Measurements from ENCODE around the gene PHYKPL. TPM values are rescaled to one million over a fixed set of nuclear protein-coding genes. Genes with fewer than 3 reads are reported as not detected.

The PHYKPL gene
- total RNA-seq, 1 donor from 2014 or later: 89.7 TPM

DNA sequence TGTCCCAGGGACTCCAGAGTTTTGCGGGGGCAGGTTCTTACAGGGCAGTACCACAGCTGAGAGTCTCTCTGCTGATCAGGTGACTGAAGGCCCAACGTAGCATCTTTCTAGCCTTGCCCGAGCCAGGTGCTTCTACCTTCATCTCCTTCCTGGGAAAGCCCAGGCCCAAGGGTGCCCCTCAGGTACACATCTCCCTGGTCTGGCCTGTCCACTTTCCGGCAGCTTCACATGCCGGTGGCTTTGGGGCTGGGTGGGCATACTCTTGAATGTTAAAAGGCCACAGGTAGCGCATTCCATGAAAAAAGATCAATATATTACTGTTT lies 5.7 kb upstream of the PHYKPL start:
- H3K27me3 Mint-ChIP-seq (ENCODE audit: unreplicated experiment): peaks cover 6% of the 10 kb centered on the region
- TF ChIP-seq, protein P1, sequence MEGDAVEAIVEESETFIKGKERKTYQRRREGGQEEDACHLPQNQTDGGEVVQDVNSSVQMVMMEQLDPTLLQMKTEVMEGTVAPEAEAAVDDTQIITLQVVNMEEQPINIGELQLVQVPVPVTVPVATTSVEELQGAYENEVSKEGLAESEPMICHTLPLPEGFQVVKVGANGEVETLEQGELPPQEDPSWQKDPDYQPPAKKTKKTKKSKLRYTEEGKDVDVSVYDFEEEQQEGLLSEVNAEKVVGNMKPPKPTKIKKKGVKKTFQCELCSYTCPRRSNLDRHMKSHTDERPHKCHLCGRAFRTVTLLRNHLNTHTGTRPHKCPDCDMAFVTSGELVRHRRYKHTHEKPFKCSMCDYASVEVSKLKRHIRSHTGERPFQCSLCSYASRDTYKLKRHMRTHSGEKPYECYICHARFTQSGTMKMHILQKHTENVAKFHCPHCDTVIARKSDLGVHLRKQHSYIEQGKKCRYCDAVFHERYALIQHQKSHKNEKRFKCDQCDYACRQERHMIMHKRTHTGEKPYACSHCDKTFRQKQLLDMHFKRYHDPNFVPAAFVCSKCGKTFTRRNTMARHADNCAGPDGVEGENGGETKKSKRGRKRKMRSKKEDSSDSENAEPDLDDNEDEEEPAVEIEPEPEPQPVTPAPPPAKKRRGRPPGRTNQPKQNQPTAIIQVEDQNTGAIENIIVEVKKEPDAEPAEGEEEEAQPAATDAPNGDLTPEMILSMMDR (IDR thresholded peaks at IDR 0.05; ENCODE audit: partially characterized antibody, unreplicated experiment): no peak
- H3K9me3 Mint-ChIP-seq (ENCODE audit: unreplicated experiment): peaks cover 4% of the 10 kb centered on the region
- DNase-seq: no peak
- no peak overlapping the region for H3K4me3 Mint-ChIP-seq (ENCODE audit: unreplicated experiment)
- no peaks in the 10 kb centered on the region for H3K36me3 Mint-ChIP-seq (ENCODE audit: unreplicated experiment)
- peaks cover 1% of the 10 kb centered on the region for H3K4me1 Mint-ChIP-seq (ENCODE audit: low read depth, unreplicated experiment)
- H3K27ac Mint-ChIP-seq (ENCODE audit: unreplicated experiment): no peak overlapping the region

DNA sequence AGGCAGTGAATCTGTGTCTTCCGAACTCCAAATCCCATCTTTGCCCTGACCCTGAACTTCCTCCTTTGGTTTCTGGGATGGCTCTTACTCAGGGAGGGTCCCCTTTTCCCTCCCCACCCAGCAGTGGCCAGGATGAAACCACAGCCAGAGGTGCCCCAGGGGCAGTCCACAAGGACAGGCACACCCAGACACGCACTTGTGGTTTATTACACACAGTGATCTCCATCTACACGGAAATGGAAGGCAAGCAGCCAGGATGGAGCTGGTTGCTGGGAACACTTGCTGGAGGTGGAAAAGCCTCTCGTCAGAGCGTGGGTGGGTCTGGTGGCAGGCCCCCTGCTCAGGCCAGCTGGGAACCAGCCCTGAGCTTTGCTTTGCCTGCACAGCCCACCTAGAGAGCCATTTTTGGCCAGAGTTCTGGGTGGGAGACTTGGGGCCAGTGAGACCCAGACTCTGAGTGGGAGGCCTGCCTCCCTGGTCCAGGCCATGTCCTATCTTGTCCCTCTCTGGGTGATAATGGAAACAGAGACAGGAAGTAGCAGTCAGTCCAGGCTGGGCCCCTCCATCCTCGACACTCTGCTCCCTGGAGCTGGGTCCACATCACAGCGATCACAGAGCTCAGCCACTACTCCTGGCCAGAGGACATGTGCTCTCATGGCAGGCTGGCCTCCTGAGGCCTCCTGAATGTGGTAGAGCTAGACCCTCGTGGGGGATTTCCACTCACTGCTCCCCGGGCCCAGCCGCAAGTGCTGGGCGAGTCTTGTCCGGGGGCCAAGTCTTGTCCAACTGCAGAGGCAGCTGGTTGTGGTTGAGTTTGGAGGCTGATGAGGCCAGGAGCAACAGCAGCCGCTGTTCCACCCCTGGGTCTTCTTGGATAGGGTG lies 5.1 kb upstream of the PHYKPL start:
- no peak overlapping the region for H3K27ac Mint-ChIP-seq (ENCODE audit: unreplicated experiment)
- H3K27me3 Mint-ChIP-seq (ENCODE audit: unreplicated experiment): peaks cover 6% of the 10 kb centered on the region
- no peaks in the 10 kb centered on the region for H3K36me3 Mint-ChIP-seq (ENCODE audit: unreplicated experiment)
- peaks cover 4% of the 10 kb centered on the region for H3K9me3 Mint-ChIP-seq (ENCODE audit: unreplicated experiment)
- peaks cover 1% of the 10 kb centered on the region for H3K4me1 Mint-ChIP-seq (ENCODE audit: low read depth, unreplicated experiment)
- no peak overlapping the region for H3K4me3 Mint-ChIP-seq (ENCODE audit: unreplicated experiment)
- DNase-seq: no peak
- TF ChIP-seq, protein P1 (IDR thresholded peaks at IDR 0.05; ENCODE audit: partially characterized antibody, unreplicated experiment): no peak

DNA sequence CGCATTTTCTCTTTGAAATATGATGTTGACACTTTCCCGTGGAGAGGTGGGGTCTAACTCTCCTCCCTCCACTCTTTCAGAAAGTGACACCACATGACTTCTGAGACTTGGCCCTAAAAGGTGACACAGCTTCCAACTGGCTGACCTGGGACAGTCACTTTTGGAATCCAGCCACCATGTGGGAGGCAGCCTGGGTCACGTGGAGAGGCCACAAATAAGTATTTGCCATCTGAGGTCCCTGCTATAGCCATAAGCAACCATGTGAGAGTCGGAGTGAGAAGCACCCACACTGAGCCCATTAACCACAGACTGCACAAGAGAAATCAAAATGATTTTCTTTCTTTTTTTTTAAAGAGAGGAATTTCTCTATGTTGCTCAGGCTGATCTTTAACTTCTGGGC lies 4.1 kb upstream of the PHYKPL start:
- DNase-seq: no peak
- Mint-ChIP-seq H3K27me3 (ENCODE audit: unreplicated experiment) (peaks cover 2% of the 10 kb centered on the region), H3K4me3 (ENCODE audit: unreplicated experiment) (no peak overlapping the region), H3K4me1 (ENCODE audit: low read depth, unreplicated experiment) (peaks cover 1% of the 10 kb centered on the region), H3K36me3 (ENCODE audit: unreplicated experiment) (no peaks in the 10 kb centered on the region), H3K9me3 (ENCODE audit: unreplicated experiment) (peaks cover 4% of the 10 kb centered on the region), H3K27ac (ENCODE audit: unreplicated experiment) (no peak overlapping the region)
- TF ChIP-seq, protein P1 (IDR thresholded peaks at IDR 0.05; ENCODE audit: partially characterized antibody, unreplicated experiment): no peak

DNA sequence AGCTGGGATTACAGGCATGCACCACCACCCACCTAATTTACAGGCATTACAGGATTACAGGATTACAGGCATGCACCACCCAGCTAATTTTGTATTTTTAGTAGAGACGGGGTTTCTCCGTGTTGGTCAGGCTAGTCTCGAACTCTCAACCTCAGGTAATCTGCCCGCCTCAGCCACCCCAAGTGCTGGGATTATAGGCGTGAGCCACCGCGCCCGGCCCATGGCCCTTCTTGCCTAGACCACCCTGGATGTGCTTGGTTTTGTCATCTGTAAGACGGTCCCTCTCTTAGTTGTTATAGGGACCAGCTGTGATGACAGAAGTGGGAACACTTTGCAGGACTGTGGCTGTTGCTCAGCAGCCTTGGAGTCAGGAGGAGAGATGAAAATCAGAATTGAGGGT lies 3.5 kb upstream of the PHYKPL start:
- H3K4me1 Mint-ChIP-seq (ENCODE audit: low read depth, unreplicated experiment): peaks cover 7% of the 10 kb centered on the region
- H3K27me3 Mint-ChIP-seq (ENCODE audit: unreplicated experiment): peaks cover 4% of the 10 kb centered on the region
- peaks cover 6% of the 10 kb centered on the region for H3K9me3 Mint-ChIP-seq (ENCODE audit: unreplicated experiment)
- H3K36me3 Mint-ChIP-seq (ENCODE audit: unreplicated experiment): no peaks in the 10 kb centered on the region
- no peak overlapping the region for H3K4me3 Mint-ChIP-seq (ENCODE audit: unreplicated experiment)
- H3K27ac Mint-ChIP-seq (ENCODE audit: unreplicated experiment): no peak overlapping the region
- DNase-seq: no peak
- TF ChIP-seq, protein P1 (IDR thresholded peaks at IDR 0.05; ENCODE audit: partially characterized antibody, unreplicated experiment): no peak

DNA sequence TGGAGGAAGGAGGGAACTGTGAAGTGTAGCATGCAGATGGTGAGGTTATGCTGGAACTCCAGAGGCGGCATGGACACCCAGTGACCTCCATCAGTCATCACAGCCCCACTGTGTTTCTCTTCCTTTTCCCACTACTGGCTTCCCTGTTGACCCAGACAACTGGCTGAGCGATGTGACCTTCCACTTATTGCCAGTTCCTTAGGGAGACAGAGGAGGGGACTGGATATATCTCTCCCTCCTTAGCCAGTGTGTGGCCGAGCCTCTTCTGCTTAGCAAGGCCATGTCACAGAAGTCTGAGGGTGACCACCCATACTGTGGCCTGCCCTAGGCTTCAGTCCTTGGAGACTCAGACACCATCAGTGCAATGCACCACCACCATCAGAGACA lies 3.0 kb upstream of the PHYKPL start:
- no peak for DNase-seq
- Mint-ChIP-seq H3K36me3 (ENCODE audit: unreplicated experiment) (no peaks in the 10 kb centered on the region), H3K9me3 (ENCODE audit: unreplicated experiment) (peaks cover 6% of the 10 kb centered on the region), H3K27me3 (ENCODE audit: unreplicated experiment) (peaks cover 7% of the 10 kb centered on the region), H3K4me3 (ENCODE audit: unreplicated experiment) (no peak overlapping the region), H3K27ac (ENCODE audit: unreplicated experiment) (no peak overlapping the region), H3K4me1 (ENCODE audit: low read depth, unreplicated experiment) (peaks cover 12% of the 10 kb centered on the region)
- TF ChIP-seq, protein P1 (IDR thresholded peaks at IDR 0.05; ENCODE audit: partially characterized antibody, unreplicated experiment): no peak
